ENCODE results near the gene CSRP3.

Gene CSRP3

DNA sequence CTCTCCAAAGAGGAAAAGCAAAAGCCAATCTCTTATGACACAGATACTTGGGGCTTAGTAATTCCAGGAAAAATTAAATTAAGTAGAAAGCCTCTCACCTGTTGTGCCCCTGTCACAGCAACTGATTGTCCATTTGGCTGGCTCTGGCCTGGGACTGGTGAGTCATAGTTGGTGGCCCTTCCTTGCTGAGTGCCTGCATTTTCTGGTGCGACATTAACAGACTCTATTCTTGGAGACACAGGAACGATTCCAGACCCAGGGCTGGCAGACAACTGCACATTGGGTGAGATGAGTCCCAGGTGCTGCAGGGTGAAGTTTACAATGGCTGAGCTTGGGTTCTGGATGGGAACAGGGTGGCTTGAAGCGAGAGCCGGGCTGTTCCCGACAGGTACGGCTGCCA is 23.3 kb upstream of the CSRP3 start:
- no peak for DNase-seq

DNA sequence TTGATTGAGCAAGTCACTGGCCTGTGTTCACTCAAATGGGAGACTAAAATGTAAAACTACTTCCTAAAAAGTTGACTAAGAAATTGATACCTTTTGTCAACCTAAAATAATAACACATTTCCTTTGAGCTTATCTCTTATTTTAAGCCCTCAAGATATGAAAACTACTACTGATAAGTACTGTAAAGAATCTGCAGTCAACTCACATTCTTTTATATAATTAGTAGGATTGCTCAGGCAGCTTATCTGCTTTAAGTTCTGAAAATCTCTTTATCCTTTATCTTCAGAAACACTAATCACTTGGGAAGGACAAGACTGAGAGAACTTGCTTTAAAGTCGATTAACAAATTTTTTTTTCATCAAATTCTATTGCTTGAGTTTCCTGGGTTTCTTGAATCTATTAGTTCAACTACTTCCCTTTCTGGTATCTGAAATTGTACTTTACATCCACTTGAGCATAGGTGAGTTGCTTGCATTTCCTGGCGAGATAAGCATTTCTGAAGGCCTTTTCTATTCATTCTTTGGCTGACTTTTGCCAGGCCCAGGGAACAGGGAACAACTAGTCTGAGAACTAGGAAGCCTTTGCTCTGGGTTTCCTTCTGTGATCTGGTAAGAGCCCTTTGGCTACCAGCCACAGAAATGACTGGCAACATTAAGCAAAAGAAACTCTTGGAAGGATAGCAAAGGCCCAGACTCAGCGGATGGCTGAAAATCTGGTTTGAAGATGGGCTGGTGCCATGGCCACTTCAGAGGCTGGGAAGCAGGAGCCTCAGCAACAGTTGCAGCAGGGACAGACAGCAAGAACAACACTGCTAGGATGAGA is 19.3 kb upstream of the CSRP3 start:
- DNase-seq: no peak

GRCh38 chr11:19218786-19219460 is 17.1 kb upstream of the CSRP3 start:
- no peak for DNase-seq

GRCh38 chr11:19218216-19218615 is 16.4 kb upstream of the CSRP3 start:
- DNase-seq: no peak

DNA sequence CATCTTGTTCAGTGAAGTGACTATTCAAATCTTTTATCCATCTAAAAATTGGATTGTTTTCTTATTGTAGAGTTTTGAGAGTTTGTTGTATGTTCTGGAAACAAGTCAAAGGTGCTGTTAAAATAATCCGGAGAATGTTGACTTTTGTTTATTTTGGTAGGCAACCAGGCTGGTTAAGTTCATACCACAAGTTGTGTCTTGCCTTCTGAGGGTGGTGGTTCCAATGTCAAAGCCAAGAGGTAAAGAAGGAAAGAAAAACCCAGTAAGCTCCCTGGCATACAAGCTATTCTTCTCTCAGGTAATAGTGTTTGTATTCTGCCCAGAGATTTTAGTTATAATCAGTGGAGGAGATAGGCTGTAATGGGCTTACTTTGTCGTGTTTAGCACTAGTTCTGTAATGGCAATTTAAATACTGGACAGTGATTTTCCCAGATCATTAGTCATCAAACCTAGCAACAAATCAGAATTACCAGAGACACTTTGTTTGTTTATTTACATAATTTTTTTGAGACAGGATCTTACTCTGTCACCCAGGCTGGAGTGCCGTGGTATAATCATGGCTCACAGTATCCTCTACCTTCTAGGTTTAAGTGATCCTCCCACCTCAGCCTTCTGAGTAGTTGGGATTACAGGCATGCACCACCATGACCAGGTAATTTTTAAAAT is 15.1 kb upstream of the CSRP3 start:
- DNase-seq: no peak

DNA sequence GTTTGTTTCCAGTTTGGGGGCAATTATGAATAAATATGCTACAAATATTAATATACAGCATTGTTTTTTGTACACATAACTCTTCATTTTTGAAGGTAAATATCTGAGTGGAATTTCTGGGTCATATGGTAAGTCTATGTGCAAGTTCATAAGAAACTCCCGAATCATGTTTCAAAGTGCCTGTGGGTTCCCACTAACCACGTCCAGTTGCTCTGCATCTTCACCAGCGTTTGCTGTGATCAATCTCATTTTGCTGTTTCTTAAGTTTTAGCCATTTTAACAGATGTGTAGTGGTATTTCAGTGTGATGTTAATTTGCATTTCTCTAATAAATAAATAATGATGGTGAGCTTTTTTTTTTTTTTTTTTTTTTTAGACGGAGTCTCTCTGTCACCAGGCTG is 14.2 kb upstream of the CSRP3 start:
- DNase-seq: no peak

DNA sequence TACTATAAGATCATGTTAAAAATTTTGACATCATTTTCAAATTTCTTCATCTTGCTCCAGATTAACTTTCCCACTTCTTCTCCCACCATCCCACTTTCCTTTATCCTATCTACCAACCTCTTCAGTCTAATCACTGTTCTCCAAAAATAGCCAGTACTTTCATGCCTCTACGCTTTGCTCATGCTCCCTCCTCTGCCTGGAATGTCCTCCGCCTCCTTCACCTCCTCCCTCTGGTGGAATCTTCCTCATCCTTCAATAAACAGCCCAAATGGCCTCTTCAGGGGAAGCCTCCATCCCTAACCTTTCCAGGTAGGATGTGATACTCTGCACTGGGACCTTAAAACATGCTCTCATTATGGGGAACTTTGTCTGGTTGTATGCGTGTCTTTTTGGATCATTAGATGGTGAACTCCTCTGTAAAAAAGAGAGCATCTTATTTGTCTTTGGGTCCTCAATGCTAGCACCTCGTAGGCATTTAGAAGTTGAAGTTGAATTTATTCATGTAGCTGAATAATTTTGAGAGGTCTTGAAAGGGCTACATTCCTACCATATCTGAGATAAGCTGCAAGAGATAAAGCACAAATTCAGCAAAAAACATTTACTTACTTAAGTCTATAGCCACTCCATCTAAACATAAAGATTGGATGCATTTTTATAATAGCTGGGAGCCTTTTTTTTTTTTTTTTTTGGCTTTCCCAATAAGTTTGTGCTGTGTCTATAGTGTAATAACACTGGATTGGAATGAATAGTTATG is 8.0 kb upstream of the CSRP3 start:
- DNase-seq: no peak

DNA sequence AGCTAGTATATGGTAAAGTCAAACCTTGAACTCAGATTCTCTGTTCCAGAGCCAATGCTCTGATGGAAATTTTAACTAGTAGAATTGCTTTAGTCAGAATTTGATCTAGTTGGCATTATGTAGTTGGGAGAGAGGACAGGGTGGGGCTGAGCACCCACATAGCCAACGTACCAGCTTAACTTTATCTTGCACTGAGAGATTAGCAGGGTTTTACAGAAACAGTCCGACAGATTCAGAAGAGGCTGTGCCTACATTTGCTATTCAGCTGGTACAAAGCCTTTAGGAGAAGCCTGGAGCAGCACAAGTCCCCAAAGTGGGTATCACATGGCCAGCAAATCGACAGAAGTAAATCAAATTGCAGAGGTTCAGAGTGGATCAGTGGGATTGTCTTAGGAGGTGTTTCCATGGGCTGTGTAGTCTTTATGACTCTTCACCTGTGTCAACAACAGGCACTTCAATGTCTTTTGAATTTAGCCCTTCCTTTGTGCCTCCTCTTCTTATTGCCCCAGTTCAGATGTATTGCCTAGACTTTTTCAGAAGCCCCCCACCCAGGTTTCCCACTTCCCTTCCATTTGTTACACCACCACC is 7.3 kb upstream of the CSRP3 start:
- no peak for DNase-seq

- no peak for DNase-seq
Observed at GRCh38 chr11:19208181-19208580, 6.4 kb upstream of the CSRP3 start.

GRCh38 chr11:19204836-19205235 is 3.1 kb upstream of the CSRP3 start:
- no peak for DNase-seq

- no peak for DNase-seq
Observed at GRCh38 chr11:19200410-19201201, 1.2 kb downstream of the CSRP3 start.

- no peak for DNase-seq
Observed at GRCh38 chr11:19199771-19200170, 2.0 kb downstream of the CSRP3 start.

DNA sequence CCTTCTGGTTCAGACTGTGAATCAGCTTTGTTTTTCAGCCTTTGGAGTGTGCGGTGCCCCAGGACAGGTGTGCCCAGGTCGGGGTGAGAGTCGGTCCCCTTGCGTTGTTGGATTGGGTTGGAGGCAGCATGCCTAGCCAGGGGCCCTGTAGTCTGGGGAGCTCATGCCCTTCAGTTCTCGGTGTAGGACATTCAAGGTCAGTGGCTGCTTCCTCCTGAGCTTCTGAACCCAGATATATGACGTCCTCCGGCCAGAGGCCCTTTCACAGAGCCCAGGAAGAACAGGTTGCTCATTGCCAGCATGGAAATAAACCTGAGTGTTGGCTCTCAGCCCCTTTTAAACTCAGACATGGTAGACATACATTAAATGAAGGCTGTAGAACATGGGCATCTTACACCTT is 2.7 kb downstream of the CSRP3 start:
- no peak for DNase-seq

DNA sequence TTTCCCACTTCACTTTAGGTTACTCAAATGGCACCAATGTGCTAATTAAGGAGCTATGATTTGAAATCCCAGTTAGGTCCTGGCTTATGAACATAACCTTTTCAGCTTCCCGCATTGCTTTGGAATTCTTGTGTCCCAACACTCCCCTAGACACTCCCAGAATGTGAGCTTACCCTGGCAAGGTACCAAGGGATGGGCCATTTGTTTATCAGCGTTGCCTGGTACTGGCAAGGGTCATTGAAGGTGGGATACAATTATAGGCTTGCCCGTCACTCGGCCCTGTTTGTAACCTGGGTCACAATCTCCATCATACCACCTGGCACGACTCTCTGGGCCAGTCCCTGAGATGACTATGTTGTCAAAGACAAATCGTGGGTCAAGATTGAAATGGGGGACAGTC is 5.4 kb downstream of the CSRP3 start:
- no peak for DNase-seq

DNA sequence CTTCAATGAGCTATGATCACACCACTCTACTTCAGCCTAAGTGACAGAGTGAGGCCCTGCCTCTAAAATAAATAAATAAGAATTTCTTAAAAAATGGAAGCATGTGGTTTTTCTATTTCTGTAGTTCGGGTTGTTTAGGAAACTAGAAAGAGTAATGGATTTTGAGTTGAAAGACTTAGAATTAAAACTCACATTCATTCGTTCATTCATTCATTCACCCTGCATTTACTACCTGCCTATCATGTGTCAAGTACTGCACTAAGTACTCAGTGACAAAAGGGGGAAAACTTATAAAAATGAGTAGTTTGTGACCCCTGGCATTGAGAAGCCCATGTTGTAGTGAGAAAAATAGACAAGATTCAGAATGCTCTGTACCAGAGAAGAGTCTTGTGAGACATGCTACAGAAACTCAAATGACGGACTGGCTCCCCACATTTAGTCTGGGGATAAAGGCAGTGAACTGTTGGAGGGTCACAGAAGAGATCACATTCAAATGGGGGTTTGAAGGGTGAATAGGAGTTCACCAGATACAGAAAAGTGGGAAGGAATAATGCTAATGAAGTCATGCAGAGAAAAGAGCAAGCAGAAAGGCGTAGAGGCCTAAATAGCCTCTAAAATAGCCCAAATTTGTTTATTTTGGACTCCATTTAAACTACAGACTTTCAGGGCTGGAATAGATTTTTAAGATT is 7.0 kb downstream of the CSRP3 start:
- no peak for DNase-seq

- no peak for DNase-seq
Observed at GRCh38 chr11:19193916-19194315, 7.9 kb downstream of the CSRP3 start.

DNA sequence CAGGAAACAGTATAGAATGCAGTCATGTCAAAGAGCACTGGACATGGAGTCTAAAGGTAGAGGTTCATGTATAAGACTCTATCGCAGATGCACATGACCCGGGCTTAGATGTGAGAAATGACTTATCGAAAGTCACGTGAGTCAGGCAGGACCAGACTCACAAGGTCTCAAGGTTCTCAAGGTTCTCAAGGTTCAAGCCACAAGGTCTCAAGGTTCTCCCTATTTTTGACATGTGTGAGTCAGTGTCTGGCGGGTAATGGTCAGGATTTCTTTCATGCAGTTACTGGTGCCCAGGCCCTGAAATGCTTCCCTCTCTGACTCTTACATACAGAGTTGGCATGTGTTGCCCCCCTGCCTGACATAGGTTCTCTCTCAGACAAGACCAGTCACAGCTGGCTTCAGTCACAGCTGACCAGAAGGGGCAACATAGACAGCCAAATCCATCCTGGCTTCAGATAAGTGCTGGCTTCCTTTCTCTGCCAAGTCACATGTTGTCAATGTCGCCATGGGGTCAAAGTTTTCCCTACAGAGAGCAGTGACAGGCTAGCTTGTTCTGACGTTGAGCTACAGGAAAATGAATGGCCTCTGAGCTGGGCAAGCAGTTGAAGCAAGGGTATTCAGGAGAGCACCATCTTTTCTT is 10.1 kb downstream of the CSRP3 start:
- DNase-seq: peak; percentile 2

- peak; percentile 68 for DNase-seq
Observed at GRCh38 chr11:19187833-19188258, 13.9 kb downstream of the CSRP3 start.

DNA sequence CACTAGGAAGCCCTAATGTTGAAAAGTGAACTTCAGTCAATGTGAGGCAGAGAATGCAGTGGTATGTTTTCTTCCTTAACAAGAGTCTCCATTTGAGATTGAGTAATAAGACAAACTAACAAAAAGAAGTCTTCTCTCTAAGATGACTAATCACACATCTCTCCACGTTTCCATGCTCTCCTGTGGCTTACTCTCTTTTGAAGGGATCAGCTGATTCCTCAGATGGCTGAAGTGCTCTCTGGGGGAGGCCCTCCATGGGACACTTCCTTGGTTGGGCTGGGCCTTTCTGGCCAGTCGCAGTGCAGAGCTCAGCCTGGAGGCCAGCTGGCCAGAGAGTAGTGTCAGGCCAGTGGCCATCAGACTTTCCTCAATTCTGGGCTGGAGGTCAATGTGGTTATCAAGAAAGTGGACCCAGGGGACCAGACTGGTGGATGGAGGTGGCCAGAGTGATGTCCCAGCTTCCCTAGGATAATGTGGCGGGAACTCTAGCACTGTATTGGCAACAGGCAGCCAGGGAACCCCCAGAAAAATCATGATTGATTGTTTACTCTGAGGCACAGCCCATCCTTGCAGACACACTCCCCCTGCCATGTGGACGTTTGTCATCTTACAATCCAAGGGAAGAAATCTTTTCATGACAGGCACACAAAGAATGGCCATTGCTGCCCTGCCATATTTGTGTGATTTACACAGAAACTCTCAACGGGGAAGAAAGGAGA is 14.5 kb downstream of the CSRP3 start:
- no peak for DNase-seq

- DNase-seq: no peak
Observed at GRCh38 chr11:19185516-19186052, 16.2 kb downstream of the CSRP3 start.

Data from NCI-H146 (cell line).